Retinal pigment epithelial cell (primary cell): ENCODE measurements around the gene SEMA5A.

Experiments used
- DNase-seq: peaks from one replicate; pipeline ENCODE4 v3.0.0-alpha.2; 2010; ENCODE audit warnings: low read depth
- H3K4me3 ChIP-seq: 2 replicates; pipeline ENCODE4 v1.5.1; 2011; ENCODE audit warnings: mild to moderate bottlenecking, low read length, control low read depth, moderate library complexity
- CTCF ChIP-seq: conservative IDR thresholded peaks from 2 replicates; pipeline ENCODE4 v1.5.1; 2011; ENCODE audit warnings: low read depth, low read length, control low read depth, inconsistent platforms

SEMA5A gene

GRCh38 chr5:9447691-9448090, 98.2 kb downstream of the SEMA5A start:
- no peak for DNase-seq
- TF ChIP-seq CTCF = no peak
- no peak overlapping the region for H3K4me3 ChIP-seq

- no peak for DNase-seq
- no peak overlapping the region for H3K4me3 ChIP-seq
- TF ChIP-seq CTCF = no peak
Measured at GRCh38 chr5:9445826-9446388, 100.0 kb downstream of the SEMA5A start.

GRCh38 chr5:9444346-9444745, 101.5 kb downstream of the SEMA5A start:
- no peak for DNase-seq
- no peak overlapping the region for H3K4me3 ChIP-seq
- no peak for TF ChIP-seq CTCF

- DNase-seq = no peak
Measured at GRCh38 chr5:9441610-9442009, 104.3 kb downstream of the SEMA5A start.

GRCh38 chr5:9440517-9440916, 105.4 kb downstream of the SEMA5A start:
- no peak for TF ChIP-seq CTCF
- no peak for DNase-seq
- H3K4me3 ChIP-seq = no peak overlapping the region

More at GRCh38 chr5:9441610-9442009, 104.3 kb downstream of the SEMA5A start:
- no peak for TF ChIP-seq CTCF
- no peak overlapping the region for H3K4me3 ChIP-seq

GRCh38 chr5:9439531-9440292, 106.2 kb downstream of the SEMA5A start:
- DNase-seq = no peak
- H3K4me3 ChIP-seq = no peak overlapping the region
- no peak for TF ChIP-seq CTCF
